HepG2 (cell line): Measurements from ENCODE around the gene PALMD. TPM values are rescaled to one million over a fixed set of nuclear protein-coding genes. Genes with fewer than 3 reads are reported as not detected.

Source experiments
- ATAC-seq: fragments of 200-7000 bp; cut with Tn5 transposase; 3 replicates; pipeline ENCODE4 v1.9.1; 2020; ENCODE audit warnings: mild to moderate bottlenecking, moderate library complexity
- BruUV-seq: library from RNA; stranded (reverse); fragments of 400-500 nt; replicated peaks from 2 replicates; lab custom pipeline; 2021; lab: Mats Ljungman, UMichigan
- CTCF ChIA-PET: fragments of 300-600 bp; formaldehyde crosslinking; extraction: SDS; loops from one replicate; lab custom pipeline; 2021; ENCODE audit warnings: low total read pairs, inconsistent platforms, low intra/inter-chr PET ratio; lab: Yijun Ruan, JAX
- POLR2A ChIA-PET: fragments of 350-600 bp; sonication (Branson Sonifier 250); formaldehyde crosslinking; loops from one replicate; lab custom pipeline; 2020; ENCODE audit warnings: antibody characterized with exemption, inconsistent platforms; lab: Yijun Ruan, JAX
- DNase-seq: peaks from one replicate; pipeline ENCODE4 v3.0.0-alpha.2; 2015; ENCODE audit warnings: low spot score
- FAIRE-seq: peaks from 3 replicates; lab custom pipeline; 2011; peaks lifted over from hg19 to GRCh38; lab: Jason Lieb, UNC
- H2AFZ ChIP-seq: one replicate; pipeline ENCODE4 v1.6.1; 2011; ENCODE audit warnings: low read length, inconsistent platforms
- H3K27ac ChIP-seq: fragments of 300-600 bp; 3 replicates; pipeline ENCODE4 v1.8.0; 2011; ENCODE audit warnings: mixed run types, mild to moderate bottlenecking, mixed read lengths, low read length, inconsistent platforms; ENCODE audit not compliant: insufficient read depth; ENCODE audit errors: extremely low read length
- H3K27me3 ChIP-seq, 2 experiments: fragments of 200-600 bp in 1 of 2; 2 replicates in 1 of 2; 3 replicates in 1 of 2; pipeline versions ENCODE4 v1.6.0 to v1.8.0; 2011; ENCODE audit warnings: low read length in 2 of 2, mild to moderate bottlenecking in 2 of 2, moderate library complexity in 2 of 2, inconsistent platforms in 1 of 2; ENCODE audit not compliant: insufficient read depth in 2 of 2, control insufficient read depth in 1 of 2
- H3K36me3 ChIP-seq, 2 experiments: fragments of 200-600 bp in 1 of 2; replicated peaks in 1 of 2; 2 replicates in 1 of 2; 3 replicates in 1 of 2; pipeline versions ENCODE4 v1.5.1 to v1.8.0; 2011; ENCODE audit warnings: low read length in 2 of 2, inconsistent platforms in 1 of 2; ENCODE audit not compliant: insufficient read depth in 2 of 2, control insufficient read depth in 1 of 2
- H3K4me1 ChIP-seq: 2 replicates; pipeline ENCODE4 v1.5.1; 2012; ENCODE audit warnings: low read length, inconsistent platforms; ENCODE audit not compliant: insufficient read depth
- H3K4me2 ChIP-seq: 2 replicates; pipeline ENCODE4 v1.6.0; 2011; ENCODE audit warnings: low read depth, low read length, inconsistent platforms
- H3K4me3 ChIP-seq, 3 experiments: fragments of 200-600 bp in 1 of 3; sonication (generic), shearing (Covaris generic) in 1 of 3; replicated peaks in 1 of 3; 2 replicates each; pipeline ENCODE4 v1.5.1; 2011 to 2016; ENCODE audit warnings: low read length in 3 of 3, inconsistent platforms in 2 of 3, low read depth in 2 of 3, mild to moderate bottlenecking in 2 of 3, control low read depth in 1 of 3, mixed read lengths in 1 of 3; ENCODE audit not compliant: insufficient read depth in 1 of 3
- H3K79me2 ChIP-seq: one replicate; pipeline ENCODE4 v1.6.1; 2011; ENCODE audit warnings: low read length, inconsistent platforms; ENCODE audit not compliant: insufficient read depth
- H3K9ac ChIP-seq: 2 replicates; pipeline ENCODE4 v1.6.0; 2011; ENCODE audit warnings: mild to moderate bottlenecking, low read depth, low read length, inconsistent platforms; ENCODE audit not compliant: insufficient read depth
- H3K9me3 ChIP-seq: 2 replicates; pipeline ENCODE4 v1.5.1; 2012; ENCODE audit warnings: mild to moderate bottlenecking, low read length
- H4K20me1 ChIP-seq: 2 replicates; pipeline ENCODE4 v1.6.0; 2011; ENCODE audit warnings: inconsistent platforms, mild to moderate bottlenecking, low read length, moderate library complexity; ENCODE audit not compliant: insufficient read depth
- RFX1 ChIP-seq: fragments of 450-650 bp; IDR thresholded peaks from 2 replicates; pipeline ENCODE4 v1.6.1; 2017
- RFX3 ChIP-seq: IDR thresholded peaks from 2 replicates; pipeline ENCODE4 v1.6.1; 2016; ENCODE audit warnings: missing biosample characterization, missing genetic modification reagents
- SOX13 ChIP-seq, 3 experiments: fragments of 450-650 bp in 1 of 3; sonication (generic) in 1 of 3; formaldehyde crosslinking in 1 of 3; IDR thresholded peaks in 2 of 3; conservative IDR thresholded peaks in 1 of 3; 2 replicates each; pipeline versions ENCODE4 v1.5.0 to v1.6.1; 2016 to 2020; ENCODE audit warnings: antibody characterized with exemption in 1 of 3, mild to moderate bottlenecking in 1 of 3, missing compliant biosample characterization in 1 of 3, missing genetic modification reagents in 1 of 3, moderate library complexity in 1 of 3
- SOX6 ChIP-seq, 2 experiments: fragments of 450-650 bp in 1 of 2; sonication (generic) in 1 of 2; formaldehyde crosslinking in 1 of 2; IDR thresholded peaks; 2 replicates each; pipeline versions ENCODE4 v1.4.0 to v1.6.1; 2017 to 2020; ENCODE audit warnings: antibody characterized with exemption in 1 of 2, mild to moderate bottlenecking in 1 of 2, missing genetic modification reagents in 1 of 2
- WGBS: methylation state at CpG from one replicate; pipeline ENCODE4 v1.1.6; 2017; ENCODE audit warnings: low lambda C conversion rate; 5-methylcytosine and 5-hydroxymethylcytosine counted together
- in situ Hi-C: cut with HindIII; loops from 2 replicates; pipeline ENCODE4 v1.10.0; 2017; ENCODE audit warnings: low pct_unique_long_range_greater_than_20kb; ENCODE audit not compliant: extremely low pct_ligation_motif_present
- intact Hi-C: fragments of 100-400 bp; cut with micrococcal nuclease; formaldehyde crosslinking; loops from one replicate; pipeline ENCODE4 v1.10.0; 2022; ENCODE audit not compliant: unreplicated experiment
- polyA plus RNA-seq, 8 experiments: library from polyadenylated mRNA; depleted of rRNA in 3 of 8; stranded (reverse) in 7 of 8; unstranded in 1 of 8; fragments of >200 nt; fragmentation: Illumina TruSeq in 4 of 8; extraction: Trizol in 4 of 8; gene quantifications; 2 replicates each; pipeline versions ENCODE4 v1.2.1 to v1.2.3, GENCODE V29; 2011 to 2016; ENCODE audit warnings: low read depth in 4 of 8, missing spikeins in 1 of 8, mixed read lengths in 1 of 8; ENCODE audit not compliant: insufficient read depth in 1 of 8
- total RNA-seq, 5 experiments: library from RNA; depleted of rRNA; stranded (reverse); fragments of >200 nt; fragmentation: Illumina TruSeq; extraction: Trizol; gene quantifications; 2 replicates each; pipeline ENCODE4 v1.2.3, GENCODE V29; 2016; ENCODE audit warnings: low read depth in 1 of 5
- TF ChIP-seq, protein P1 (sequence below): sonication (generic); formaldehyde crosslinking; IDR thresholded peaks from 2 replicates; pipeline ENCODE4 v1.4.0; 2020; ENCODE audit warnings: missing genetic modification reagents
- TF ChIP-seq, protein P2 (sequence below): IDR thresholded peaks from 2 replicates; pipeline ENCODE4 v1.4.0; 2020; ENCODE audit warnings: mild to moderate bottlenecking, missing genetic modification reagents
- TF ChIP-seq, protein P3 (sequence below): sonication (generic); formaldehyde crosslinking; IDR thresholded peaks from 2 replicates; pipeline ENCODE4 v1.4.0; 2020; ENCODE audit warnings: missing genetic modification reagents

PALMD gene
- total and polyA plus RNA-seq, 2 of the 13 experiments (the other 11 are each of a cell fraction or from before 2014, with no cell fraction given) = 5.5 to 31.1 TPM

DNA sequence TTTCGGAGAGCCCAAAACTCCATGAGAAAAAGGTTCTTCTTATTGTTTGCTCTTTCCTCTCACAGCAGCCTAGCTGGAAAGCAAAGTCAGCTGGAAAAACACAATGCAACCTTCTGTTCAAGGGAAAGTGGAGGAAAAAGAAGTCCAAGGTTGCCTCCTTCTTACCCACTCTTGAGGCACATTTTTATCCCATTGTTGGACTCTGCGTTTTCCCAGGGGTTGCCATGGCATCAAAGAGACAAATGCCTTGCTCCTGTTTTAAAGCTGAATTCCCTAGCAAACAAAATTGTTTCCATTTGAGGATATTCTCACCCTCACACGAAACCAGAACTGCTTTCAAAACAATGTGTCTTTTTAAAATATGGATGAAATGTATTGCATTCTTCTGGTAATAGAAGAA lies 45.1 kb upstream of the PALMD start:
- ATAC-seq (peak; percentile 60), FAIRE-seq (peak; percentile 59), DNase-seq (peak; percentile 66)
- Histone ChIP-seq H3K79me2 (no peaks in the 10 kb centered on the region), H4K20me1 (no peaks in the 10 kb centered on the region), H3K27ac (peak overlapping the region; percentile 53), H3K4me1 (peaks cover 60% of the 10 kb centered on the region), H3K36me3 (no peaks in the 10 kb centered on the region), H3K9me3 (no peaks in the 10 kb centered on the region), H2AFZ (no peak overlapping the region), H3K4me3 (no peak overlapping the region), H3K9ac (no peak overlapping the region), H3K27me3 (no peaks in the 10 kb centered on the region), H3K4me2 (peak overlapping the region; percentile 33)
- intact Hi-C loops (loop anchor here (5.0 kb wide), 2 partner anchors 33 to 47 kb away; partner anchors contain the start of gene PALMD), in situ Hi-C loops (no loop called here)
- no TSS peak for BruUV-seq
- TF ChIP-seq, protein P1, sequence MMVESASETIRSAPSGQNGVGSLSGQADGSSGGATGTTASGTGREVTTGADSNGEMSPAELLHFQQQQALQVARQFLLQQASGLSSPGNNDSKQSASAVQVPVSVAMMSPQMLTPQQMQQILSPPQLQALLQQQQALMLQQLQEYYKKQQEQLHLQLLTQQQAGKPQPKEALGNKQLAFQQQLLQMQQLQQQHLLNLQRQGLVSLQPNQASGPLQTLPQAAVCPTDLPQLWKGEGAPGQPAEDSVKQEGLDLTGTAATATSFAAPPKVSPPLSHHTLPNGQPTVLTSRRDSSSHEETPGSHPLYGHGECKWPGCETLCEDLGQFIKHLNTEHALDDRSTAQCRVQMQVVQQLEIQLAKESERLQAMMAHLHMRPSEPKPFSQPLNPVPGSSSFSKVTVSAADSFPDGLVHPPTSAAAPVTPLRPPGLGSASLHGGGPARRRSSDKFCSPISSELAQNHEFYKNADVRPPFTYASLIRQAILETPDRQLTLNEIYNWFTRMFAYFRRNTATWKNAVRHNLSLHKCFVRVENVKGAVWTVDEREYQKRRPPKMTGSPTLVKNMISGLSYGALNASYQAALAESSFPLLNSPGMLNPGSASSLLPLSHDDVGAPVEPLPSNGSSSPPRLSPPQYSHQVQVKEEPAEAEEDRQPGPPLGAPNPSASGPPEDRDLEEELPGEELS = no peak
- TF ChIP-seq, protein P2, sequence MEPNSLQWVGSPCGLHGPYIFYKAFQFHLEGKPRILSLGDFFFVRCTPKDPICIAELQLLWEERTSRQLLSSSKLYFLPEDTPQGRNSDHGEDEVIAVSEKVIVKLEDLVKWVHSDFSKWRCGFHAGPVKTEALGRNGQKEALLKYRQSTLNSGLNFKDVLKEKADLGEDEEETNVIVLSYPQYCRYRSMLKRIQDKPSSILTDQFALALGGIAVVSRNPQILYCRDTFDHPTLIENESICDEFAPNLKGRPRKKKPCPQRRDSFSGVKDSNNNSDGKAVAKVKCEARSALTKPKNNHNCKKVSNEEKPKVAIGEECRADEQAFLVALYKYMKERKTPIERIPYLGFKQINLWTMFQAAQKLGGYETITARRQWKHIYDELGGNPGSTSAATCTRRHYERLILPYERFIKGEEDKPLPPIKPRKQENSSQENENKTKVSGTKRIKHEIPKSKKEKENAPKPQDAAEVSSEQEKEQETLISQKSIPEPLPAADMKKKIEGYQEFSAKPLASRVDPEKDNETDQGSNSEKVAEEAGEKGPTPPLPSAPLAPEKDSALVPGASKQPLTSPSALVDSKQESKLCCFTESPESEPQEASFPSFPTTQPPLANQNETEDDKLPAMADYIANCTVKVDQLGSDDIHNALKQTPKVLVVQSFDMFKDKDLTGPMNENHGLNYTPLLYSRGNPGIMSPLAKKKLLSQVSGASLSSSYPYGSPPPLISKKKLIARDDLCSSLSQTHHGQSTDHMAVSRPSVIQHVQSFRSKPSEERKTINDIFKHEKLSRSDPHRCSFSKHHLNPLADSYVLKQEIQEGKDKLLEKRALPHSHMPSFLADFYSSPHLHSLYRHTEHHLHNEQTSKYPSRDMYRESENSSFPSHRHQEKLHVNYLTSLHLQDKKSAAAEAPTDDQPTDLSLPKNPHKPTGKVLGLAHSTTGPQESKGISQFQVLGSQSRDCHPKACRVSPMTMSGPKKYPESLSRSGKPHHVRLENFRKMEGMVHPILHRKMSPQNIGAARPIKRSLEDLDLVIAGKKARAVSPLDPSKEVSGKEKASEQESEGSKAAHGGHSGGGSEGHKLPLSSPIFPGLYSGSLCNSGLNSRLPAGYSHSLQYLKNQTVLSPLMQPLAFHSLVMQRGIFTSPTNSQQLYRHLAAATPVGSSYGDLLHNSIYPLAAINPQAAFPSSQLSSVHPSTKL (CRISPR knock-in tag) = peak; percentile 24; the same call in 1 of the 2 replicates
- TF ChIP-seq, protein P3, sequence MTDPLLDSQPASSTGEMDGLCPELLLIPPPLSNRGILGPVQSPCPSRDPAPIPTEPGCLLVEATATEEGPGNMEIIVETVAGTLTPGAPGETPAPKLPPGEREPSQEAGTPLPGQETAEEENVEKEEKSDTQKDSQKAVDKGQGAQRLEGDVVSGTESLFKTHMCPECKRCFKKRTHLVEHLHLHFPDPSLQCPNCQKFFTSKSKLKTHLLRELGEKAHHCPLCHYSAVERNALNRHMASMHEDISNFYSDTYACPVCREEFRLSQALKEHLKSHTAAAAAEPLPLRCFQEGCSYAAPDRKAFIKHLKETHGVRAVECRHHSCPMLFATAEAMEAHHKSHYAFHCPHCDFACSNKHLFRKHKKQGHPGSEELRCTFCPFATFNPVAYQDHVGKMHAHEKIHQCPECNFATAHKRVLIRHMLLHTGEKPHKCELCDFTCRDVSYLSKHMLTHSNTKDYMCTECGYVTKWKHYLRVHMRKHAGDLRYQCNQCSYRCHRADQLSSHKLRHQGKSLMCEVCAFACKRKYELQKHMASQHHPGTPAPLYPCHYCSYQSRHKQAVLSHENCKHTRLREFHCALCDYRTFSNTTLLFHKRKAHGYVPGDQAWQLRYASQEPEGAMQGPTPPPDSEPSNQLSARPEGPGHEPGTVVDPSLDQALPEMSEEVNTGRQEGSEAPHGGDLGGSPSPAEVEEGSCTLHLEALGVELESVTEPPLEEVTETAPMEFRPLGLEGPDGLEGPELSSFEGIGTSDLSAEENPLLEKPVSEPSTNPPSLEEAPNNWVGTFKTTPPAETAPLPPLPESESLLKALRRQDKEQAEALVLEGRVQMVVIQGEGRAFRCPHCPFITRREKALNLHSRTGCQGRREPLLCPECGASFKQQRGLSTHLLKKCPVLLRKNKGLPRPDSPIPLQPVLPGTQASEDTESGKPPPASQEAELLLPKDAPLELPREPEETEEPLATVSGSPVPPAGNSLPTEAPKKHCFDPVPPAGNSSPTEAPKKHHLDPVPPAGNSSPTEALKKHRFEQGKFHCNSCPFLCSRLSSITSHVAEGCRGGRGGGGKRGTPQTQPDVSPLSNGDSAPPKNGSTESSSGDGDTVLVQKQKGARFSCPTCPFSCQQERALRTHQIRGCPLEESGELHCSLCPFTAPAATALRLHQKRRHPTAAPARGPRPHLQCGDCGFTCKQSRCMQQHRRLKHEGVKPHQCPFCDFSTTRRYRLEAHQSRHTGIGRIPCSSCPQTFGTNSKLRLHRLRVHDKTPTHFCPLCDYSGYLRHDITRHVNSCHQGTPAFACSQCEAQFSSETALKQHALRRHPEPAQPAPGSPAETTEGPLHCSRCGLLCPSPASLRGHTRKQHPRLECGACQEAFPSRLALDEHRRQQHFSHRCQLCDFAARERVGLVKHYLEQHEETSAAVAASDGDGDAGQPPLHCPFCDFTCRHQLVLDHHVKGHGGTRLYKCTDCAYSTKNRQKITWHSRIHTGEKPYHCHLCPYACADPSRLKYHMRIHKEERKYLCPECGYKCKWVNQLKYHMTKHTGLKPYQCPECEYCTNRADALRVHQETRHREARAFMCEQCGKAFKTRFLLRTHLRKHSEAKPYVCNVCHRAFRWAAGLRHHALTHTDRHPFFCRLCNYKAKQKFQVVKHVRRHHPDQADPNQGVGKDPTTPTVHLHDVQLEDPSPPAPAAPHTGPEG = no peak
- TF ChIP-seq RFX3 (CRISPR knock-in tag) = peak; percentile 68
- no peak for TF ChIP-seq SOX6 (IDR thresholded peaks at IDR 0.05)
- 0 out of 2 replicates have a peak, but pooled peaks have one; percentile 18 for TF ChIP-seq SOX6 (CRISPR knock-in tag; IDR thresholded peaks at IDR 0.05)
- no peak for TF ChIP-seq SOX13 (IDR thresholded peaks at IDR 0.05)
- TF ChIP-seq SOX13 (CRISPR knock-in tag; conservative IDR thresholded peaks at IDR 0.05 in 1 of 2, IDR thresholded peaks at IDR 0.05 in 1 of 2) = peak in 1 of 2 experiments; percentile 64; a peak in 2 of 4 replicates
- peak; percentile 70 for TF ChIP-seq RFX1
- CTCF ChIA-PET = no interaction called here
- POLR2A ChIA-PET = interaction anchor here (3.1 to 3.7 kb wide), 2 partner anchors 11 to 46 kb away, joined by 19 to 24 read pairs; partner anchors contain the start of gene PALMD
- 30% methylated on average over 3 of the region's 3 CpGs for WGBS
